HG03469 (cell line): Measurements from ENCODE around the gene MIER2.
"Not testable (repeated sequence)": the region's sequence is repeated elsewhere in the genome, so short reads cannot be mapped to it uniquely, and the experiment has no call there.

Source experiments
- ATAC-seq: cut with Tn5 transposase; IDR thresholded peaks from one replicate; pipeline ENCODE4 v1.9.1; 2021; ENCODE audit warnings: mild to moderate bottlenecking, moderate library complexity, moderate number of reproducible peaks; ENCODE audit not compliant: unreplicated experiment

Gene MIER2

GRCh38 chr19:344625-345319 lies at the start of gene MIER2:
Gene MIER2 (minus strand): TSS chr19:344796. CDS start chr19:344782, 14 bp downstream.
- ATAC-seq, result no peak

- not testable (repeated sequence) for ATAC-seq
Measured at GRCh38 chr19:393560-393959, 49.0 kb upstream of the MIER2 start.

- no peak for ATAC-seq
Measured at GRCh38 chr19:392375-392970, 47.9 kb upstream of the MIER2 start.

- ATAC-seq, result no peak
Measured at GRCh38 chr19:391726-392374, 47.3 kb upstream of the MIER2 start.

- no peak for ATAC-seq
Measured at GRCh38 chr19:391207-391557, 46.6 kb upstream of the MIER2 start.

GRCh38 chr19:390386-391206 lies 46.0 kb upstream of the MIER2 start:
- ATAC-seq, result no peak

GRCh38 chr19:389935-390289 lies 45.3 kb upstream of the MIER2 start:
- no peak for ATAC-seq

GRCh38 chr19:389255-389934 lies 44.8 kb upstream of the MIER2 start:
- ATAC-seq, result no peak

- no peak for ATAC-seq
Measured at GRCh38 chr19:388691-389090, 44.1 kb upstream of the MIER2 start.

GRCh38 chr19:387777-388176 lies 43.2 kb upstream of the MIER2 start:
- ATAC-seq, result no peak

- ATAC-seq, result not testable (repeated sequence)
Measured at GRCh38 chr19:386632-387301, 42.2 kb upstream of the MIER2 start.

- not testable (repeated sequence) for ATAC-seq
Measured at GRCh38 chr19:386189-386588, 41.6 kb upstream of the MIER2 start.

GRCh38 chr19:384799-385169 lies 40.2 kb upstream of the MIER2 start:
- ATAC-seq, result no peak

GRCh38 chr19:383922-384798 lies 39.6 kb upstream of the MIER2 start:
- ATAC-seq, result no peak

GRCh38 chr19:383040-383439 lies 38.4 kb upstream of the MIER2 start:
- no peak for ATAC-seq

GRCh38 chr19:382578-382977 lies 38.0 kb upstream of the MIER2 start:
- ATAC-seq, result not testable (repeated sequence)

- not testable (repeated sequence) for ATAC-seq
Measured at GRCh38 chr19:381901-382300, 37.3 kb upstream of the MIER2 start.

GRCh38 chr19:380618-381219 lies 36.1 kb upstream of the MIER2 start:
- ATAC-seq, result not testable (repeated sequence)

- no peak for ATAC-seq
Measured at GRCh38 chr19:379796-380195, 35.2 kb upstream of the MIER2 start.
